Measurements from ENCODE around the gene TMEM163. TPM values are rescaled to one million over a fixed set of nuclear protein-coding genes. Genes with fewer than 3 reads are reported as not detected.

TMEM163 gene
- polyA plus RNA-seq, 3 donors, result 0.01 TPM; not detected in 2

- no peaks in the 10 kb centered on the region for H3K36me3 ChIP-seq (replicated peaks in 1 of 2; ENCODE audit: control insufficient read depth in 1 of 2, insufficient read depth in 2 of 2, low read length in 2 of 2)
- no peaks in the 10 kb centered on the region for H3K27me3 ChIP-seq (ENCODE audit: control insufficient read depth in 2 of 2, insufficient read depth in 2 of 2, low read length in 2 of 2)
- H4K20me1 ChIP-seq (ENCODE audit: insufficient read depth, low read length), result no peaks in the 10 kb centered on the region
- no peaks in the 10 kb centered on the region for H3K4me1 ChIP-seq (ENCODE audit: control insufficient read depth in 1 of 2, insufficient read depth in 2 of 2, low read length in 2 of 2)
- Mint-ChIP-seq H3K27ac (peak overlapping the region in 1 of 7 donors; percentile 4), H3K36me3 (no peaks in the 10 kb centered on the region), H3K4me1 (no peaks in the 10 kb centered on the region), H3K9me3 (peaks cover 3 to 6% (median 4%) of the 10 kb centered on the region in 7 donors), H3K4me3 (no peak overlapping the region), H3K27me3 (ENCODE audit: low read depth in 3 of 3) (peaks cover 0 to 2% (median 0%) of the 10 kb centered on the region in 3 donors)
- no peaks in the 10 kb centered on the region for H3K9me3 ChIP-seq (replicated peaks in 1 of 2; ENCODE audit: control insufficient read depth in 1 of 2, insufficient read depth in 1 of 2, low read length in 2 of 2)
- no peak overlapping the region for H3K27ac ChIP-seq (ENCODE audit: low read depth in 1 of 2, low read length in 2 of 2)
- no peak for DNase-seq
- no peak overlapping the region for H3K4me3 ChIP-seq (replicated peaks in 1 of 3; ENCODE audit: low read depth in 2 of 3, low read length in 3 of 3)
- no peaks in the 10 kb centered on the region for H3K79me2 ChIP-seq (ENCODE audit: insufficient read depth, low read length)
- TF ChIP-seq CTCF (IDR thresholded peaks at IDR 0.05), result no peak
- H3K4me2 ChIP-seq (replicated peaks; ENCODE audit: extremely low read depth, low read length, poor library complexity, severe bottlenecking), result no peak overlapping the region
- intact Hi-C loops (cut with micrococcal nuclease), result no loop called here
- WGBS (ENCODE audit: insufficient coverage), result 99% methylated on average over 8 of the region's 8 CpGs
- no peak overlapping the region for H3K9ac ChIP-seq (ENCODE audit: insufficient read depth, low read length, poor library complexity, severe bottlenecking)
- H2AFZ ChIP-seq (ENCODE audit: insufficient read depth, low read depth, low read length, poor library complexity, severe bottlenecking), result no peak overlapping the region
Measured at GRCh38 chr2:134470561-134471168, 248.1 kb downstream of the TMEM163 start.

DNA sequence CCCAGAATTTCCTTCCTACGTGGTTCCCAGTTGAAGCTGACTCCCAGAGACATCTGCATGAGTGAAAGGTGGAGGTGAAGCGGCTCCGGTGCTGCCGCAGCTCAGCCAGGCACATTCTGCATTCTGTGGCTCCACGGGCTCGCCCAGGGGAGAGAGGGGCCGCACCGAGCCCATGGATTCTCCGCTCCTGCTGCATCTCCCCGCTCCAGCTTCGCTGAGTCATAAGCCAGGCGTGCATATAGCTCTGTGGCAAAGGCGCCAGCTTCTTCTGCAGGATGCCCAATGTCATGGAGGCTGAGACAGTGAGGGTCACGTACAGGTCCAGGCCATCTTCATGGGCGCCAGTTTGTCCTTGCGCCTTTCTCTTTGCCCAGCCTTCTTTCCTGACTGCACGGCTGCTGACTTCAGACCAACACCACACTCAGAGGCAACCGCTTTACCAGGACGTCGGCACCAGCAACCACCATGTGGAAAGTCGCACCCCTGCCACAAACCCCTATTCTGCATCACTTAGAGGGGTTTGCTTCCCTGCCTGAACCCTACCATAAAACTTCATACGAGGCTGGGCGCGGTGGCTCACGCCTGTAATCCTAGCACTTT, 249.2 kb downstream of the TMEM163 start:
- Histone ChIP-seq H3K27ac (ENCODE audit: low read depth in 1 of 2, low read length in 2 of 2) (no peak overlapping the region), H3K4me3 (replicated peaks in 1 of 3; ENCODE audit: low read depth in 2 of 3, low read length in 3 of 3) (no peak overlapping the region), H2AFZ (ENCODE audit: insufficient read depth, low read depth, low read length, poor library complexity, severe bottlenecking) (no peak overlapping the region), H4K20me1 (ENCODE audit: insufficient read depth, low read length) (no peaks in the 10 kb centered on the region), H3K27me3 (ENCODE audit: control insufficient read depth in 2 of 2, insufficient read depth in 2 of 2, low read length in 2 of 2) (no peaks in the 10 kb centered on the region), H3K9ac (ENCODE audit: insufficient read depth, low read length, poor library complexity, severe bottlenecking) (no peak overlapping the region), H3K4me2 (replicated peaks; ENCODE audit: extremely low read depth, low read length, poor library complexity, severe bottlenecking) (no peak overlapping the region), H3K4me1 (ENCODE audit: control insufficient read depth in 1 of 2, insufficient read depth in 2 of 2, low read length in 2 of 2) (no peaks in the 10 kb centered on the region), H3K79me2 (ENCODE audit: insufficient read depth, low read length) (no peaks in the 10 kb centered on the region), H3K36me3 (replicated peaks in 1 of 2; ENCODE audit: control insufficient read depth in 1 of 2, insufficient read depth in 2 of 2, low read length in 2 of 2) (no peaks in the 10 kb centered on the region), H3K9me3 (replicated peaks in 1 of 2; ENCODE audit: control insufficient read depth in 1 of 2, insufficient read depth in 1 of 2, low read length in 2 of 2) (no peaks in the 10 kb centered on the region)
- Mint-ChIP-seq H3K27ac (no peak overlapping the region), H3K4me1 (no peaks in the 10 kb centered on the region), H3K9me3 (peaks cover 3 to 6% (median 4%) of the 10 kb centered on the region in 7 donors), H3K4me3 (no peak overlapping the region), H3K27me3 (ENCODE audit: low read depth in 3 of 3) (peaks cover 0 to 2% (median 0%) of the 10 kb centered on the region in 3 donors), H3K36me3 (no peaks in the 10 kb centered on the region)
- TF ChIP-seq CTCF (IDR thresholded peaks at IDR 0.05), result no peak
- WGBS (ENCODE audit: insufficient coverage), result 96% methylated on average over 21 of the region's 25 CpGs
- intact Hi-C loops (cut with micrococcal nuclease), result no loop called here
- DNase-seq, result no peak
